ENCODE measurements around the gene ADGRG6.

DNA sequence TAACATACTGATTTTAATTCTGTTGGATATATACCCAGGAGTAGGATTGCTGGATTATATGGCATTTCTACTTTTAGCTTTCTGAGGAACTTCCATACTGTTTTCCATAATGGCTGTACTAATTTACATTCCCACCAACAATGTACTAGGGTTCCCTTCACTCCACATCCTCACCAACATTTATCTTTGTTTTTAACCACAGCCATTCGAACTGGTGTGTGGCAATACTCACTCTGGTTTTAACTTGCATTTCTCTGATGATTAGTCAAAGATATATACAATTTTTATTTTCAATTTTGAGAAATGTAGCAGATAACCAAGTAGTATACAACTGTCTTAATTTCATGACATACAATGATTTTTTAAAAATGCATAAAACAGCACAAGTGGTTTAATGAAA lies 30.3 kb upstream of the ADGRG6 start:
- TF ChIP-seq EZH2phosphoT487 (IDR thresholded peaks at IDR 0.05; ENCODE audit: insufficient read depth, low read depth), result no peak
- no peak for TF ChIP-seq EZH2 (IDR thresholded peaks at IDR 0.05; ENCODE audit: insufficient read depth, poor library complexity, severe bottlenecking)
